NCI-H69 (cell line): ENCODE data around the gene PPP2R2B.
"Not testable (repeated sequence)": the region's sequence is repeated elsewhere in the genome, so short reads cannot be mapped to it uniquely, and the experiment has no call there.

Experiments used
- DNase-seq: peaks from one replicate; lab custom pipeline; 2025; lab: John Stamatoyannopoulos, UW

PPP2R2B gene

DNA sequence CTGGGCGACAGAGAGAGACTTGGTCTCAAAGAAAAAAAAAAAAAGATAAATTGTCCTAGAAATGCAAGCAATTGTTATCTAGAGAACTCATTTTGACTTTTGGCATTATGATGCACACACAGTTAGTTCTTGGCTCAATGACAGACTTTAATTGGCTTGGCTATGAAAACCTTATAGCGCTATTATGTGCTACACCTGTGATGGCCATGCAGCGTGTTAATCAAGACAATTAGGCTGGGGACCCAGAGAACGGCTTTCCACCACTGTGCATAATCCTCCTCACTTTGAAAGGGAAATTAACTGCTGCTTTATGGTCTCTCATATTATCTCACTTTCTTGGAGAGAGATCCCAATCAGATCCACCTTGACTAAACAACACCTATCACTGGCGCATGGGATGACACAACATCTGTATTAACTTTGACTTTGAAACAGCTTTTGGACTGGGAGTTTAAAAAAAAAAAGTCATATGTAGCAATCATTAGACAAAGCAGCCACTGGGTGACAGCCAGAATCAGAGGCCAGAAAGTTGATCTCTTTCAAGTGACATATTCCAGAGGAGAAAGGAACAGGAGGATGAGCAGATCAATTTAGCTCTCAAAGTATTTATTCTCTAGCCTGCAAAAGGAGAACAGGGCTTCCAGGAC lies 132.5 kb downstream of the PPP2R2B start:
- peak; percentile 94 for DNase-seq

DNA sequence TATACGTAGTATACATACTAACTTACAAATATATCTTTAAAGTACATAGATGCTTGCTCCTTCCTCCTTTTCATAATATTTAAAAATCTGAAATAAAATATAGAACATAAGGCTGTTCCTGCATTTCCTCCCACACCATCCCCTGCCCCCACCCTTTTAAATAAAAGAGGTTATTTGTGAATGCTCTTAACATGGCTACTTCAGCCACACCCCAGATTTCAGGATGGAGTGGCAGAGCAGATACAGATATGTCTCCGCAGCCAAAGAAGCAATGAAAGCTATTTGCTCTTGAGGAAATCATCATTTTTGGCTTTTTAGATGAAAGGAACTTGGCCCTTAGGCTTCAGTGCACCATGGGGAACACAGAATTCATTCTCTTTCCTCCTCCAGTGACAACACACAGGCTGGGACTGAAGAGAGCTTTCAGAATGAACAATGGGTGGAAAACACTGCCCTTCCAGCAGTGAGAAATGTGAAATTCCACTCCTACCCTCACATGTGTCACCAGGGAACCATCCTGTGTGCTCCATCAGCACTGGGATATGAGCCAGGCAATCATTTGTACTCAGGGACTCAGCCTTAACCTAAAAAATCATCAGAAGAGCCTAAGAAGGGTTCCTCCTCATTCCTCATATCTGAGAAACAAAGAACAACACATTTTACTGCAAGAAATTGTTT lies 134.3 kb downstream of the PPP2R2B start:
- DNase-seq: peak; percentile 52

DNA sequence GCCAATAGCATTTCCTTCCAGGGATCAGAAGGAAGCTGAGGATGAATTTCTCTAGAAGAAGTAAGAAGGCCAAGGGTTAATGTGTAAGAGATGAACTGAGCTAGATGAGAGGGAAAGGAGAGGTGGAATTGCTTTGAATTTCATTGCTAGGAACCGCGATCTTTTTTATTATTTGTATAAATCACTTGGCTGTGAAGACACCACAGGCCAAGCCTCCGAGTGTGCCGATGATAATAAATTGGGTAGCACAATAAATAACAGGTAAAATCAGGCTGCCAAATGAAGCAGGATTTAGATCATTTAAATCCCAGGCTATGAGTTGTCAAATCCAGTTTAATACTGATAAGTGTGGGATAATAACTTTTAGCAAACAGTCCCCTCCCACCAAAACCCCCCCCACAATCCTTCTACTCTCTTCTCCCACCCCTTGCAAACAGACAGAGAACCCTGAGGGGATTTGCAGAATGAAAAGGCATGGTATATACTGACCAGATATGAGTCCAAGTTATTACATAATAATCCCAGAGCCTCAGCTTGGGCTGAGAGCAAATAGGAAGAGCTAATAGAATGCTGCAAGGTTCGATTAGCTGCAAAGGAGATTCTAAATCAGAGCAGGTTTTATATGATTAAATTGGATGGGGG lies 143.5 kb downstream of the PPP2R2B start:
- no peak for DNase-seq

DNA sequence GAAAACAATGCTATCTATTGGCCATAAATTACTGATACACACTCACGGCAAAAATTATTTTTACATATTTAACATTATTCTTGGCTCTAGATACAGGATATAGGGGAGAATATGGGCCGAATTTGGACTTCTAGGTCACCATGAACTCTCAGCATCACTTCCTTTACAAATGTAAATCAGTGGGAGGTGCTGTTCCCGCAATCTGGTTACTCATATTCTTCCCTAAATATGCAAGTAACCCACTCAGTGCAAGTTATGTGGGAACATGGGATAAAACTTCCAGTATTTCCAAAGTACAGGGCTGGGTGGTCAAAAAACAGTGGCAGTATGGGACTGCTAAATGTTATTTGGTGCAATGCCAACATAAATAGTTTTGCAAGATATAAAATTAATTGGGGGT lies 145.6 kb downstream of the PPP2R2B start:
- no peak for DNase-seq

DNA sequence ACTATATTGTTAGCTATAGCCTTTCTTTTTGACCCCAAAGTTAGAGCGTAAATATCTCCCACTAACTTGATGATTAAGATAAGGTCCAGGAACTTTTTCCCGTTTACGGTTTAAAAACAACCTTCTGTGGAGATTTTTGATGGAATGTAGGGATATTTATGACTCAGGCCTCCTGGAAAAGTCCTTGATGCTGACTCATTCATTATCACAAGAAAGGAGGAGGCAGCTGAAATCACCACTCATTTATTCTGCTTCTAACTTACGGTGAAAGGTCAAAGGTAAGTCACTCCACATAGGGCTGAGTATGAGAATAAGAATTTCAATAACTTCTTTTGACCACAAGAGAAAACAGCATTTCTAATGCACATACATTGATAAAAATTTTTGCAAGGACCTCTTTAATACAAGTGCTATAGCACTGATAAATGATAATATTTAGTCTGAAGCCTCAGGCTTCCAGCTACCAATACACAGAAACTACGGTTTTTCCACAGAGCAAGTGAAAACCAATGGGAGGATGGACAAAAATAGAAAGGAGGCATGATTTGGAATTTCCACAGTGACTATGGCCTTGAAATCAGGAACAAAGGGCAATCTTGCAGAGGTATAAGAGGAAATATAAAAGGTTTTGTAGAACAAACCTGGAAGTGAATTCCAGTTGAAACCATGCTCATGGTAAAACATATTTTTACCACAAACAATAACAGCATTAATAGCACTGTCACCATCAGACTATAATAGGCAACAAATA lies 146.5 kb downstream of the PPP2R2B start:
- no peak for DNase-seq

DNA sequence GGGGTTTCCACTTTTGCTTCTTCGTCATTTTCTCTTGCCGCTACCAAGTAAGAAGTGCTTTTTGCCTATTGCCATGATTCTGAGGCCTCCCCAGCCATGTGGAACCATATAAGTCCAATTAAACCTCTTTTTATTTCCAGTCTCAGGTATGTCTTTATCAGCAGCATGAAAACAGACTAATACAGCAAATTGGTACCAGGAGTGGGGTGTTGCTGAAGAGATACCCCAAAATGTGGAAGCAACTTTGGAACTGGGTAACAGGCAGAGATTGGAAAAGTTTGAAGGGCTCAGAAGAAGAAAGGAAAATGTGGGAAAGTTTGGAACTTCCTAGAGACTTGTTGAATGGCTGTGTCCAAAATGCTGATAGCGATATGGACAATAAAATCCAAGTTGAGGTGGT lies 149.8 kb downstream of the PPP2R2B start:
- not testable (repeated sequence) for DNase-seq

DNA sequence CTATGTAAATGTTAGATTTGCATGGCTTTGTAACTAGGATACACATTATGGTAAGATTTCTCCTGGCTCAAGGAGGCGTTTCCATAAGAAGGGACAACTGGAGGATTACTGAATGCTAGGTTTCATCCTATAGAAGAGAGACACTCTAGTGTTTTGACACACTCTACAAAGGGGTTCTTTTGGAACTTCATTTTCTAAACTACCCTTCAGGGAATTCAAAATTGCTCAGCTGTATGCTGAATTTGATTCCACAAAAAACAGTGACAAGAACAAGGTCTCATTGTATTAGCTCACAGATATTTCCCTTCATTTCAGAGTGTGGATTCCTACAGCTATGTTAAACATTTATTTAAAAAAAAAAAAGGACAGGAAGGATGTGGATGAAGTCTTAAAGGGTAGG lies 151.7 kb downstream of the PPP2R2B start:
- DNase-seq: no peak

DNA sequence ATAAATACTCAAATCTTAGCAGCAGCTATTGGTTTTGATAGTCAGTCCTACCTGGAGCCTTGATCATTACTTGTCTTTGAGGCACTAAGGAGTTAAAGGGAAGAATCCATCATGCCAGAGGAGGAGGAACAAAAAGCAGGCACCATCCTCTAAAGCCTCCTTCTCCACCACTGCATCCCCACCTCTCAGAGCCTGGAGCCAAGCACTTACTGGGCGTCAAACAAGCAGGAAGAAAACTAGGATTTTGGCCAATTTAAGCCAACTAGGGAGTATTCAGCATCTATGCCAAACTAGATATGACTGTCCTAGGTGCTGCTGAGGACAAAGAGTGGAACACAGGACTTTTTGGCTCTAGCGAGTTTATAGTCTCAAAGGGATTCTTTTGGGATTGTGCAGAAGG lies 152.5 kb downstream of the PPP2R2B start:
- DNase-seq: no peak

DNA sequence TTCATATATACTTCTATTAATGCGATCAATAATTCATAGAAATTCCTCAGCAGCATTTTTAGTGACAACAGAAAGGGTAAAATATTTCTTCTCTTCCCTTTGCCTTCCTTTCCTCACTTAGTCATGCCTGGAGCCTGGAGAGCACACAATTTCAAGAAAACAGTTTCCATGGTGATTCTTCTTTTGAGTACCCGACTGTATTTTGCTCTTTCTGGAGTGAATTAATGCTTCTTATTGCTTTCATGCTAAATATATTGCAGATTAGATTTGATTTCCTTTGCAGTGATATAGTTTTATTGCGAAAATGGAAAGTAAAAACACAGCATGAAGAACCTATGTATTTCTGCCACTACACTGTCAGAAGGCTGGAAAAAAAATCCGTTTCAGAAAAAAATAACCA lies 153.5 kb downstream of the PPP2R2B start:
- no peak for DNase-seq

DNA sequence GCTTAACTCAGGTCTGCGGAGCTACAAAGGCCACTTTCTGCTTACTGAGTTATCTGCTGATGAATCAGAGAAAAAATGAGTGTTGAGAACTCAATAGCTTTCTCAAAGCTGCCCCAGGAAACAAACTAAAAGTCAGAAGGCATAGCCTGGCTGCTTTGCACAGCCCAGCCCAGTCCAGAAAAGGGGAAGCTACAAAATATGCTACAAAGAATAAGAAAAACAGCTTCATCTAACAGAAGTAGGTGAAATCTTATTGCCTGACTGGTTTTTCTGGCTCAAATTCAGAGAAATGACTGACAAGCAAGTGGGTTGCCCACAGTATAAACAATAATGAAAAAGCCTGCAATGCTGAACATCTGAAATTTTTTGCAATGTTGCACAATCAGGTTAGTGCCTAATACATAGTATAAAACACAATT lies 156.2 kb downstream of the PPP2R2B start:
- no peak for DNase-seq

DNA sequence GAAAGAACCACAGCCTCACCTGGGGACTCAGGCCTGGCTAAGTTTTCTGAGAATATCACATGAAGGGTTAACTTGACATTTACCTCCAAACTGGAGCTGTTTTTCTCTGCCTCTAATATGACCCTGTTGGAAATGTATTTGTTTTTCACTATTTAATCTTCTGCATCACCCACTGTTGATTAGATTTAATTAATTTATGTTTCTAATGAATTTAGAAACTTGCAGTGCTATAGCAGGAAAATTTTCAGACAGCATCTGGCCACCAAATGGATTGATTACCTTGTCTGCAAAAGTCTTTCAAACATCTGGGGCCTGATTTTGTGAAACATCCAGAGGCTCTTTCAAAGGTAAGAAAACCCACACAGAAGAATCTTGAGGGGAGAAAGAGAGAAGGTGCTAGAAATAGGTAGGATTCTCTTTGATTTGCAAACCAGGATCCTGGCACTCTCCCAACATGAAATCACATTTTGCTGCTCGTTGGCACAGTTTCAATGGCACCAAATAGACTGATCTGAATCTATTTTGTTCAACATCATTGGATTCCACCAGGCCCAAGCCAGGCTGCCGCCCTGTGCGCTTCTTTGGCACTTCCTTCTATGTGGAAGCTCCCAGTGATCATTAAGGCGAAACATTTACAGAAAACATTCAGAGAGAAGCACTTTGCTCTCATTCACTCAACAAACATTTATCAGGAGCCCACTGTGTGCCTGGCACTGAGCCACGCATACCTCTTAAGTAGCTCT lies 157.3 kb downstream of the PPP2R2B start:
- DNase-seq: peak; percentile 21

DNA sequence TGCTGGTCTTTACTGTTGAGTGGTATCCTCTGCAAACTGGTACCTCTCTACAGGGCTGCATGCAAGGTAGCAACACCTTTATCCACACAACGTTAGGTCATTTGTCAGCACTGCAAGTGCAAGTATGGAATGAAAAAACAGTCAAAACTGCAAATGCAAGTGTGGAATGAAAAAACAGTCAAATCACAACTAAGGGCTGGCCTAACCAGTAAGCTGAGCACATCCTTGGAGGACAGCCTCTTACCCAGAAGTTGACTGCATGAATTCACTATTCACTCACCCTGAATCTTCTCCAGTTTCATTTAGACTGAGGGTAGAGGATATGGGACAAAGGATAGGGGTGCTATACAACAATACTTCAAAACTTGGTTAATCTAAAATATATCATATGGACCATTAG lies 158.4 kb downstream of the PPP2R2B start:
- DNase-seq: no peak

DNA sequence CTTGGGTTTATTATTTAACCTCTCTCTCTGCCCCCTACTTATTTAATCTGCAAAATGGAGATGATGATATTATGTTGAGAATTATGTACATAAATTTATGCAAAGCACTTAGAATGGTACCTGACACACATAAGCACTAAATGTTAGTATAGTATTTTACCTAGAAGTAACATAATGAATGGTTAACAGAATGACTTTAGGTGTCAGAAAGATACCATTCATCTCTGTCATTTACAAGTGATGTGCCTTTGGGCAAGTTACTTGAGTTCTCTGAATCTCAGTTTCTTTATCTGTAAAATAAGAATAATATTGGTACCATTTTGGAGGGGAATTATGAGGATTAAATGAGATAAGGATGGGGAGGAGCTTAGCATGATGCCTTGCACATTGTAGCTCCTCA lies 159.4 kb downstream of the PPP2R2B start:
- DNase-seq: no peak

DNA sequence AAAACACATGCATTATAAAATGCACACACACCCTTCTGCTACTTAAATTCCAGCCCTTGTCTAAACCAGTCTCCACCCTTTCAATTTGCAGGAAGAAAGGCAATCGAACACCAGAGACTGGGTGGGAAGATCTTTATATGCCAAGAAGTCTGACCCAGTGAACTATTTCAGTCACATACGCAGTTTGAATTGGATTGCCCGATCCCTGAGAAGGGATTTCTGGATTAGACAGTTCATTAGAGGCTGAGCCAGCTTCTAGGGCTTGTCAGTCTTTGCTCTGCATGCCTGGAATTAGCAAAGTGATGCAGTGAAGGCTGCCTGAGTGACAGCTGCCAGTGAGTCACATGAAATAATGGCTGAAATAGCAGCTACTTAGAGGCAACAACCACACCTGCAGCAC lies 159.9 kb downstream of the PPP2R2B start:
- no peak for DNase-seq

DNA sequence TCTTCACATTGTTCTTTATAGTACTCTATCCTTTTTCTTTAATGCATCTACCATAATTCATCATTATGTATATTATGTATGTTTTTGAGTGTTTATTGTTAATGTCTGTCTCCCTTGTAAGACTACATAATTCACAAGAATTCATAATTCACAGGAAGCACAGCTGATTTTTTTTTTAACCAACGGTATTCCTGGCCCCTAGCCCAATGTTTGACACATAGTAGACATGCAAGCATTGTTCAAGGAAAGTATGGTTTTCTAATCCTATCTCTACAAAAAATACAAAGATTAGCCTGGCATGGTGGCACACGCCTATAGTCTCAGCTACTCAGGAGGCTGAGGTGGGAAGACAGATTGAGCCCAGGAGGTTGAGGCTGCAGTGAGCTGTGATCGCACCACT lies 160.6 kb downstream of the PPP2R2B start:
- DNase-seq: no peak

DNA sequence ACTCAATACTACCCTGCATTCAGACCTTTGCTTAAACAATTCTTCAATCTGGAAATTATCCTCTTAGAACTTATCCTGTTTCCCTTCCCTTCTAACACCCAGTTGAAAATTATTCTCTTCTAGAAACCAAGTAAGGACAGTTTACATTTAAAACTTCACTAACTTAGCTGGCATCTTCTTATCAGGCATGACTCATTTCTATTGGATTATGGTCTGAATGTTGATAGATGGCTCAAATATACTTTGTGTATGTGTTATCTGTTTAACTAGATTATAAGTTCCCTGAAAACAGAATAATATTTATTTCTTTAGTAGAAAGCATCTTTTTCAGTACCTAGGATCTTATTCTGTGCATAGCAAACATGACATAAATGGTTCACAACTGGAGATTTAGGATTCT lies 161.9 kb downstream of the PPP2R2B start:
- no peak for DNase-seq

DNA sequence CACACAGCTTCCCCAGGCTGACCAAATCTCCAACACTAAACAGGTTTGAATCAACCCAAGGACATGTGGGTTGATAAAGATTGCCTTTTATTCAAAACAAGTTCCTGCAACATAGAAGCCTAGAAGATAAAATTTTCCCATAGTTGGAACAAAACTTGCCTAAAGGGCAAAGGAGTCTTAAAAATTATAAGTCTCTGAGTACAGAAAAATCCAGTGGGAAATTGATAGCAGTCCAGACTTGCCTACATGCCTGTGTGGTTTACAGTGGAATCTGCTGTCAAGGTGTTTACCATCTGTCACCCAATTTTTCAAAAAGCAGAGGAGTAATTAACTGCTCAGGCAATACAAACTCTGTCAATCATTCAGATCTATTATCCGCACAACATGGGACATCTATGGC lies 168.2 kb downstream of the PPP2R2B start:
- no peak for DNase-seq

DNA sequence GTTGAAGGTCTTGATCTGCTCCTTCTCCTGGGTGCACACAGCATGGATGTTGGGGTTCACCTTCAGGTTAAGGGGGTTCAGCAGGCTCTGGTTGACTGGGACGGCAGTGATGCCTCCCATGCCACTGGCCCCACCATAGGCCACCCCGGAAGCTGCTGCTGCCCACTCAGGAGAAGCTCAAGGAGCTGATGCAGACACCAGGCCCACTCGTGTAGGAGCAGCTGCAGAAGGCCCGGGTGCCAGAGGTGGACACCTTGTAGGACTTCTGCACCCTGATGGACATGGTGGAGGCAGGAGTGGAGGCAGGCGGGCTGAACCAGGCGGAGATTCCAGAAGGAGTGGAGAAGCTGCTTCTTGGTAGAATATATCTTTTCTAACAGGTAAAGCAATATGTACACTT lies 171.2 kb downstream of the PPP2R2B start:
- no peak for DNase-seq

DNA sequence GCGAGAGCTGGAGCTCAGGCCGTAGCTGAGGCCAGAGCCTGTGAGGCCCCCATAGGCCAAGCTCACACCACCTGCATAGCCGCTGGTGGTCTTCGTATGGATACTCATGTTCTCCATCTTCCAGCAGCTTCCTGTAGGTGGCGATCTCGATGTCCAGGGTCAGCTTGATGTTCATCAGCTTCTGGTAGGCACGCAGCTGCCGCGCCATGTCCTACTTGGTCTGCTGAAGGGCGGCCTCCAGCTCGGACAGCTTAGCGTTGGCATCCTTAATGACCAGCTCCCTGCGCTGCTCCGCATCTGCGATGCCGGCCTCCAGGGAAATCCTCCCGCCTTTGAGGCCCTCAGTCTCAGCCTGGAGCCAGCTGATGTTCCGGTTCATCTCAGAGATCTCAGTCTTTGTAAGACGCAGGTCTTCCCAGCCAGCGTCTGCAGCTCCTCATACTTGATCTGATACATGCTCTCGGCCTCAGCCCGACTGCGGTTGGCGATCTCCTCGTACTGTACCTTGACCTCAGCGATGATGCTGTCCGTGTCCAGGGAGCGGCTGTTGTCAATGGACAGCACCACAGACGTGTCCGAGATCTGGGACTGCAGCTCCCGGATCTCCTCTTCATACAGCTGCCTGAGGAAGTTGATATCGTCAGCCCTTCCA lies 172.1 kb downstream of the PPP2R2B start:
- no peak for DNase-seq

DNA sequence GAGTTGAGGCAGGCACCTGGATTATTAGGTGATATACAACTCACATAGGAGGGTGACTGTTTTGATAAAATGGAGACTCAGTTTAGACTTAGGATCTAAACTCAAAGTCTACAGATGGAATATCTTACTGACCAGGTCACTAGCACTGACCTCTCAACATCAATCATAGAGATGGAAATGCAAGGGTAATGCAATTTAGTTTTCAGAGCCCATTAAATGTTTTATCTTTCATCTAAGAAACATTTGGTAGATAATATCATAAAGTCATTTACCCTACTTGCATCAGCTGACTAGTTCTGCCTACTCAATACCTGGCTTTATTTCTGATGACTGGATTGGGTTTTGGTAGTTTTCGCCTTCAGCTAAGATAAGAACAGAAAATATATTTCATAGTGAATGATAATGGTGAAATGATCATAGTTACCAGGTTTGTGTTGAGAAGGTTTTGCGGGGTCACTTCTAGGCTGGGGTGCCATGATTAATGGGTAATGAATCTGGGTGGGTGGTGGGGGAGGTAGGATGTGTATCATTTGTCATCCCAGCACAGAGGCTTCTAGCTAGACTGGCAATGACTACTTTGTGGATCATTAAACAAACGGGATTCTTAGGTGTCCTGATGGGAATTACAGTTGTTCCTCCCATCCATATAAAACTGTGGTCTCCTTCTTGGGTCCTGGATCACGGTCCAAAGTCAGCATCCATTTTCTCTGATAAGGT lies 173.4 kb downstream of the PPP2R2B start:
- no peak for DNase-seq

DNA sequence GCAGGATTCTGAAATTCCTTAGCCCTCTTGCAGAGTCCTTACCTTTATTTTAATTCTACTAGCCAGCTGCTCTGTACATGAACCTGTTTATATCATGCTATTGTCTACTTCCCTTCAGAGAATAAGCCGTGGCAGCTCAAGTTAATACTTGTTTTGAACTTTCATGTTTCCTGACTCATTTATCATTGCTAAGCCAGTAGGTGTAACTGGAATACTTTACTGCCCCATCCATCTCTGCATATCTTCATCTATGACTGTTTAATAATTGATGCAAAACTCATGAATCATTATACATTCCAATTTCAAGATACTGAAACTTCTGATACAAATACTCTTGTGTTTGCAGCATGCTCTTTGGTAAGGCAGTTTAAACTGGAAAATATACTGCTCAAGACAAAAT lies 174.7 kb downstream of the PPP2R2B start:
- no peak for DNase-seq
